Ishikawa (cell line): ENCODE data around the gene JUNB.

Experiments
- CEBPB ChIP-seq: IDR thresholded peaks from 2 replicates; pipeline ENCODE4 v1.6.1; 2012
- CREB1 ChIP-seq: IDR thresholded peaks from 2 replicates; pipeline ENCODE4 v1.6.1; 2012; ENCODE audit warnings: low read depth
- EGR1 ChIP-seq: IDR thresholded peaks from 2 replicates; pipeline ENCODE4 v1.6.1; 2012
- EP300 ChIP-seq: IDR thresholded peaks from 2 replicates; pipeline ENCODE4 v1.6.1; 2012; ENCODE audit warnings: borderline replicate concordance
- FOXM1 ChIP-seq: IDR thresholded peaks from 2 replicates; pipeline ENCODE4 v1.6.1; 2012; ENCODE audit warnings: low read depth, borderline replicate concordance
- NFIC ChIP-seq: IDR thresholded peaks from 2 replicates; pipeline ENCODE4 v1.6.1; 2012
- RAD21 ChIP-seq: IDR thresholded peaks from 2 replicates; pipeline ENCODE4 v1.6.1; 2012; ENCODE audit warnings: low read depth
- TAF1 ChIP-seq: IDR thresholded peaks from 2 replicates; pipeline ENCODE4 v1.6.1; 2012; ENCODE audit warnings: low read depth, mild to moderate bottlenecking
- TCF12 ChIP-seq: IDR thresholded peaks from 2 replicates; pipeline ENCODE4 v1.6.1; 2012; ENCODE audit warnings: low read depth
- TEAD4 ChIP-seq: IDR thresholded peaks from 2 replicates; pipeline ENCODE4 v1.6.1; 2012
- YY1 ChIP-seq: IDR thresholded peaks from 2 replicates; pipeline ENCODE4 v1.6.1; 2012; ENCODE audit warnings: low read depth
- ZBTB7A ChIP-seq: IDR thresholded peaks from 2 replicates; pipeline ENCODE4 v1.6.1; 2012; ENCODE audit warnings: low read depth
- TF ChIP-seq, protein P1 (sequence below): IDR thresholded peaks from 2 replicates; pipeline ENCODE4 v1.6.1; 2012
- TF ChIP-seq, protein P2 (sequence below): IDR thresholded peaks from 2 replicates; pipeline ENCODE4 v1.6.1; 2012
- TF ChIP-seq, protein P3 (sequence below): IDR thresholded peaks from 2 replicates; pipeline ENCODE4 v1.6.1; 2012; ENCODE audit warnings: low read depth, mild to moderate bottlenecking

The JUNB gene

DNA sequence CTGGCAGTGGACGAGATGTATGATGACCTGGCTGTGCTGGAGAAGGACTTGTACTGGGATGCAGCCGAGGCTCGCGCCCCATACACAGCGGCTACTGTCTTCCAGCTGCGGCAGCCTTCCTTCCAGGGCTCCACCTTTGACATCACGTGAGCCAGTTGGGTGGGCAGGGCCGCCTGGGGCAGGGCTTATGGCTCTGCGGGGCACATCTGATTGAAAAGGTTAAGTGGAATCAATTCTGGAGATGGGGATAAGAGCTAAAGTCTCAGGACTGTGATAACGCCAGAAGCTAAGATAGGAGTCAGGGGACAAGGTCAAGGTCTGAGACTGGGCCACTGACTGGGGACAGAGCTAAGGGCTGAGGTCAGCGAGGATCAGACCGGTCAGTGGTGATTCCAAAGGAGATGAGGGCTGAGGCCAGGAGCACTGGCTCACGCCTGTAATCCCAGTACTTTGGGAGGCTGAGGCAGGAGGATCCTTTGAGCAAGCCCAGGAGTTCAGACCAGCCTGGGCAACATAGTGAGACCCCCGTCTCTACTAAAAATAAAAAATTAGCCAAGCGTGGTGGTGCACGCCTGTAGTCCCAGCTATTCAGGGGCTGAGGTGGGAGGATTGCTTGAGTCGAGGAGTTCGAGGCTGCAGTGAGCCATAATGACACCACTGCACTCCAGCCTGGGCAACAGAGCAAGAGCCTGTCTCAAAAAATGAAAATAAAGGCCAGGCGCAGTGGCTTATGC is 35.0 kb upstream of the JUNB start:
- TF ChIP-seq FOXM1 = no peak
- TF ChIP-seq TCF12 = no peak
- no peak for TF ChIP-seq EGR1
- TF ChIP-seq YY1 = no peak
- no peak for TF ChIP-seq ZBTB7A
- no peak for TF ChIP-seq RAD21
- TF ChIP-seq, protein P1, sequence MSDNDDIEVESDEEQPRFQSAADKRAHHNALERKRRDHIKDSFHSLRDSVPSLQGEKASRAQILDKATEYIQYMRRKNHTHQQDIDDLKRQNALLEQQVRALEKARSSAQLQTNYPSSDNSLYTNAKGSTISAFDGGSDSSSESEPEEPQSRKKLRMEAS = no peak
- no peak for TF ChIP-seq TAF1
- TF ChIP-seq, protein P2, sequence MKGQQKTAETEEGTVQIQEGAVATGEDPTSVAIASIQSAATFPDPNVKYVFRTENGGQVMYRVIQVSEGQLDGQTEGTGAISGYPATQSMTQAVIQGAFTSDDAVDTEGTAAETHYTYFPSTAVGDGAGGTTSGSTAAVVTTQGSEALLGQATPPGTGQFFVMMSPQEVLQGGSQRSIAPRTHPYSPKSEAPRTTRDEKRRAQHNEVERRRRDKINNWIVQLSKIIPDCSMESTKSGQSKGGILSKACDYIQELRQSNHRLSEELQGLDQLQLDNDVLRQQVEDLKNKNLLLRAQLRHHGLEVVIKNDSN = no peak
- no peak for TF ChIP-seq CEBPB
- no peak for TF ChIP-seq NFIC
- no peak for TF ChIP-seq CREB1
- no peak for TF ChIP-seq EP300
- TF ChIP-seq, protein P3, sequence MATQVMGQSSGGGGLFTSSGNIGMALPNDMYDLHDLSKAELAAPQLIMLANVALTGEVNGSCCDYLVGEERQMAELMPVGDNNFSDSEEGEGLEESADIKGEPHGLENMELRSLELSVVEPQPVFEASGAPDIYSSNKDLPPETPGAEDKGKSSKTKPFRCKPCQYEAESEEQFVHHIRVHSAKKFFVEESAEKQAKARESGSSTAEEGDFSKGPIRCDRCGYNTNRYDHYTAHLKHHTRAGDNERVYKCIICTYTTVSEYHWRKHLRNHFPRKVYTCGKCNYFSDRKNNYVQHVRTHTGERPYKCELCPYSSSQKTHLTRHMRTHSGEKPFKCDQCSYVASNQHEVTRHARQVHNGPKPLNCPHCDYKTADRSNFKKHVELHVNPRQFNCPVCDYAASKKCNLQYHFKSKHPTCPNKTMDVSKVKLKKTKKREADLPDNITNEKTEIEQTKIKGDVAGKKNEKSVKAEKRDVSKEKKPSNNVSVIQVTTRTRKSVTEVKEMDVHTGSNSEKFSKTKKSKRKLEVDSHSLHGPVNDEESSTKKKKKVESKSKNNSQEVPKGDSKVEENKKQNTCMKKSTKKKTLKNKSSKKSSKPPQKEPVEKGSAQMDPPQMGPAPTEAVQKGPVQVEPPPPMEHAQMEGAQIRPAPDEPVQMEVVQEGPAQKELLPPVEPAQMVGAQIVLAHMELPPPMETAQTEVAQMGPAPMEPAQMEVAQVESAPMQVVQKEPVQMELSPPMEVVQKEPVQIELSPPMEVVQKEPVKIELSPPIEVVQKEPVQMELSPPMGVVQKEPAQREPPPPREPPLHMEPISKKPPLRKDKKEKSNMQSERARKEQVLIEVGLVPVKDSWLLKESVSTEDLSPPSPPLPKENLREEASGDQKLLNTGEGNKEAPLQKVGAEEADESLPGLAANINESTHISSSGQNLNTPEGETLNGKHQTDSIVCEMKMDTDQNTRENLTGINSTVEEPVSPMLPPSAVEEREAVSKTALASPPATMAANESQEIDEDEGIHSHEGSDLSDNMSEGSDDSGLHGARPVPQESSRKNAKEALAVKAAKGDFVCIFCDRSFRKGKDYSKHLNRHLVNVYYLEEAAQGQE = no peak
- TF ChIP-seq TEAD4 = no peak

DNA sequence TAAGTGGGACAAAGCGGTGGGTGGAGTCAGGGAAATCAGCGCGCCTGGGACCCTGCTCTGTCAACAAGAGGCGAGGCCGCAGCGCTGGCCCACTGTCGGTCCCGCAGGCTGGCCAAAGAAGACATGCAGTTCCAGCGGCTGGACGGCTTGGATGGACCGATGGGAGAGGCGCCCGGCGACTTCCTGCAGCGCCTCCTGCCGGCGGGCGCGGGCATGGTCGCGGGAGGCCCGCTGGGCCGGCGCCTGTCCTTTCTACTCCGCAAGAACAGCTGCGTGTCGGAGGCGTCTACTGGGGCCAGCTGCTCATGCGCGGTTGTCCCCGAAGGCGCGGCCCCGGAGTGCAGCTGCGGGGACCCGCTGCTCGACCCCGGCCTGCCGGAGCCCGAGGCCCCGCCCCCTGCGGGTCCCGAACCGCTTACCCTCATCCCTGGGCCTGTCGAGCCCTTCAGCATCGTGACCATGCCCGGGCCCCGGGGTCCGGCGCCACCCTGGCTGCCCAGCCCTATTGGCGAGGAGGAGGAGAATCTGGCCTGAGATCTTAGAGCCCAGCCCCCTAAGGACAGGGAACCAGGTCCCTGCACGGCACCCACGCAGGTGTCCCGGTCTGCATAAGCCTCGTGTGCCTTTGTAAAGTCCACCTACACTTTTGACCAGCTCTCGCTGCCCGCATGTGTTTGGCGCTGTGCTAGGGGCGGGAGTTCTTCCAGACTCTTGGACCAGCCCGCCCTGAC is 33.6 kb upstream of the JUNB start:
- TF ChIP-seq EP300 (no peak), CEBPB (no peak), RAD21 (peak; percentile 51; the same call in 1 of the 2 replicates), ZBTB7A (no peak), NFIC (no peak), CREB1 (no peak)
- TF ChIP-seq, protein P3 = no peak
- TF ChIP-seq, protein P1 = 0 out of 2 replicates have a peak, but pooled peaks have one; percentile 19

DNA sequence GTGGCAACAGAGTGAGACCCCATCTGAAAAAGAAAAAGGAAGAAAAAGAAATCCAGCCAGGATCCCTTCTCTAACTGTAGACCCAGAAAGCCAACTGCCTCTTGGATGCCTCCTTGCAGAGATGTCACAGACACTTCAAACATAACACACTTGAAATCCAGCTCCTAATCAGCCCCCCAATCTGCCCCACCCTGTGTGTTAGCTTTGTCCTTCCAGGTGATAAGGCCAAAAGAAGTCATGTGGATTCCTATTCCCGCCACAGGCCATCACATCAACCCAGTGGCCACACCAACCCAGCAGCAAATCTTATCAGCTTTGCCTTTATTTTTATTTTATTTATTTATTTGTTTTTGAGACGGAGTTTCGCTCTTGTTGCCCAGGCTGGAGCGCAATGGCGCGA is 31.6 kb upstream of the JUNB start:
- TF ChIP-seq TAF1 = no peak
- no peak for TF ChIP-seq TCF12
- TF ChIP-seq, protein P1 = no peak
- TF ChIP-seq YY1 = no peak

DNA sequence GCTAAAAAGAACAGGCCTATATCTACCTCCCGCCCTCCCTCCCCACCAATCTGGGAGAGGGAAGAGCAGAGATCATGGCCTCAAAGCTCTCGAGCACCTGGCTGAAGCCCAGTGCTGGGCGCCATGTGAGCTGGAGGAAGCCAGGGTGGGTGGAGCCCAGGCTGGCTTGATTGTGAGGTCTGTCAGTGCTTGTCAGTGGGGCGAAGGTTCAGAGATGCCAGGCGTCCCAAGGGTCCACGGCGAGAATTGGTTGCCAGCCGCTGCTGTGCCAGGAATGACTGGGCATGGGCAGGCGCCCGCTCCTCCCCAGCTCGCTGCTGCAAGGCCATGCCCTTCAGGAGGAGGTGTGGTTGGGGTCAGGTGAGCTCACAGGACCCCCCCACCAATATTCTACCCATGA is 28.2 kb upstream of the JUNB start:
- TF ChIP-seq CEBPB = no peak

DNA sequence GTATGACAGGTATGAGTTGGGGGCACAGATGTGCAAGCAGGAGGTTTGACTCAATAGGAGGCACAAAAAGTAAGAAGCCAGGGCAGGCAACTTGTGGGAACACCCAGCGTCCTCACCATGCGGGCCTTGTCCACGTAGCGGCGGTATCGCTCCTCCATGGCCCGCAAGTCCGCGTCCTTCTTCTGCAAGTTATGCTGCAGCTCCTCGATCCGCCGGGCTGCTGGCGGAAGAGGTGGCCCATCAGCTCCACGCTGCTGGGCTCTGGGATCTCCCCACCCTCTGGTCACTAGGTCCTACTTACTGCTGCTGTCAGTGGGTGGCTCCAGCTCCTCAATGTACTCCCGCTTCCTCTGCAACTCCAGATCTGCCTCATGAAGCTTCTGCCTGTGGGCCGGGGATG is 26.6 kb upstream of the JUNB start:
- TF ChIP-seq, protein P1 = no peak
- TF ChIP-seq CEBPB (no peak), ZBTB7A (no peak), TAF1 (no peak), EGR1 (no peak), RAD21 (no peak), NFIC (no peak), TCF12 (no peak), EP300 (no peak), YY1 (no peak), CREB1 (no peak), FOXM1 (no peak), TEAD4 (no peak)
- TF ChIP-seq, protein P3 = no peak
- TF ChIP-seq, protein P2 = no peak
